ENCODE data around the gene GIMAP8.

GIMAP8 gene

DNA sequence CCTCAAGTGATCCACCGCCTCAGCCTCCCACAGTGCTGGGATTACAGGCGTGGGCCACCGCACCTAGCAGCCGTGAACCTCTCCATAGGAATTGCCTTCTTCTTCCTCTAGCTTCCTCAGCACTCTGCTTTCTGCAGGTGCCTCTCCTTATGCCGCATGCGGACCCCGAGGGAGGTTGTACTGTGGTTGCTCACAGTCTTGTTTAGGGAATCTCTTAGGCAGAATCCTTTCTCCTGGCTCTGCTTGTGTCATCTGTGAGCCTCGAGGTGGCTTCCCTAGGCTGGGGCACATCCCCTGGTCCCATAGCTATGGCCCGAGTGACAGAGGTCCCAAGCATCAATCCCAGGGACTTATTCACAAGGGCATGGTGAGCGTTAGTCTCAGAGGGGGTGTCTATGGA lies 33.2 kb upstream of the GIMAP8 start:
- no peak overlapping the region for H3K4me3 ChIP-seq (ENCODE audit: low read depth, low read length)
- TF ChIP-seq CTCF (IDR thresholded peaks at IDR 0.05; ENCODE audit: low read depth, low read length) (no peak), POLR2A (IDR thresholded peaks at IDR 0.05; ENCODE audit: extremely low read depth, insufficient read length) (no peak), MYC (IDR thresholded peaks at IDR 0.05; ENCODE audit: low read depth, low read length) (no peak), MAX (IDR thresholded peaks at IDR 0.05; ENCODE audit: low read depth, low read length) (no peak)
- DNase-seq (ENCODE audit: low read depth), result no peak

GRCh38 chr7:150417863-150418262 lies 32.6 kb upstream of the GIMAP8 start:
- no peak for TF ChIP-seq MYC (IDR thresholded peaks at IDR 0.05; ENCODE audit: low read depth, low read length)
- TF ChIP-seq CTCF (IDR thresholded peaks at IDR 0.05; ENCODE audit: low read depth, low read length), result peak; percentile 29
- TF ChIP-seq MAX (IDR thresholded peaks at IDR 0.05; ENCODE audit: low read depth, low read length), result no peak
- no peak for TF ChIP-seq POLR2A (IDR thresholded peaks at IDR 0.05; ENCODE audit: extremely low read depth, insufficient read length)
- no peak overlapping the region for H3K4me3 ChIP-seq (ENCODE audit: low read depth, low read length)
- no peak for DNase-seq (ENCODE audit: low read depth)

DNA sequence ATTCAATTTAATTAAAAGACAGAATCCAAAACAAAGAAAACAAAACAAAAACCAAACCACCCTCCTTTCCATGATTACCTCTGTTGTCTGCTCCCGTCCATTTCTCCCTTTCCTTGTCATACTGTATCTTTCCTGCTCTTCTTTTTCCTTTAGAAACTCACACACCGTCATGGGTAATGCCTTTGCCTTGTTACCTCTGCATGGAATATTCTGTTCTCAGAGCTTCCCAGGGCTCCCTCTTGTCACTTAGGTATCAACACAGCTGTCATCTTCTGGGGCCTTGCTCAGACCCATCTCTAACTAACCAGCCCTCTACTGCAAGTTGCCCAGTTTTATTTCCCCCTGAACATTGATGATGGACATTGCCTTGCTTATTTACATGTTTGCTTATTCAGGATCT lies 30.2 kb upstream of the GIMAP8 start:
- no peak for TF ChIP-seq MAX (IDR thresholded peaks at IDR 0.05; ENCODE audit: low read depth, low read length)
- no peak for TF ChIP-seq CTCF (IDR thresholded peaks at IDR 0.05; ENCODE audit: low read depth, low read length)
- TF ChIP-seq POLR2A (IDR thresholded peaks at IDR 0.05; ENCODE audit: extremely low read depth, insufficient read length), result no peak
- TF ChIP-seq MYC (IDR thresholded peaks at IDR 0.05; ENCODE audit: low read depth, low read length), result no peak
- no peak overlapping the region for H3K4me3 ChIP-seq (ENCODE audit: low read depth, low read length)

DNA sequence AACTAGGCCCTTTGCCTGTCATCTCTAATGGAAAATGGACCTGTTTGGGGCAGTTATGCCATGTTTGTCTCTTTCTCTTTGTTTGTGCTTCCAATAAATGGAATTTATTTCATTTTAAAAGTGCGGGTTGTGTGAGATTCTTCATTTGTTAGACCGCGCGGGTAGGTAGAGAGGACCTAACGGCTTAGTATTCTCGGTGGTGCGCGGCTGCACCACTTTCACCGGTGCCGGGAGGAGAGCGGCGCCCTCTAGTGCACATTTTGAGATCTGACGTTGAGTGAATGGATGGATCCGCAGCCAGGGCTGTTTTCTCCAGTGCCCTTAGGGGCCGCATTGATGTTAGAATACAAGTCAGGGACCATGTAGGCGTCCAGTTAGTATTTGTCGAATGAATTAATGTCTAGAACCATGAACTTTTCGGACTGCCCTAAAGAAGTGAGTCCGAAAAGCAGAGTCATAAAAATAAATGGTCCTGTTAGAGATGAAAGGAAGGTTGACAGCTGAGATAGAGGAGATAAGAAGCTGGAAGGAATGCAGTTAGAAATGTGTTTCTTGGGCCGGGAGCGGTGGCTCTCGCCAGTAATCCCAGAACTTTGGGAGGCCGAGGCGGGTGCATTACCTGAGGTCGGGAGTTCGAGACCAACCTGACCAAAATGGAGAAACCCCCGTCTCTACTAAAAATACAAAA lies 29.3 kb upstream of the GIMAP8 start:
- DNase-seq (ENCODE audit: low read depth), result peak; percentile 90
- no peak for TF ChIP-seq POLR2A (IDR thresholded peaks at IDR 0.05; ENCODE audit: extremely low read depth, insufficient read length)
- peak; percentile 83 for TF ChIP-seq CTCF (IDR thresholded peaks at IDR 0.05; ENCODE audit: low read depth, low read length)
- H3K4me3 ChIP-seq (ENCODE audit: low read depth, low read length), result peak overlapping the region; percentile 16

More for the DNA sequence above, 30.2 kb upstream of the GIMAP8 start:
- DNase-seq (ENCODE audit: low read depth), result no peak

GRCh38 chr7:150421831-150422230 lies 28.6 kb upstream of the GIMAP8 start:
- TF ChIP-seq POLR2A (IDR thresholded peaks at IDR 0.05; ENCODE audit: extremely low read depth, insufficient read length), result no peak
- no peak for TF ChIP-seq MYC (IDR thresholded peaks at IDR 0.05; ENCODE audit: low read depth, low read length)
- no peak for TF ChIP-seq MAX (IDR thresholded peaks at IDR 0.05; ENCODE audit: low read depth, low read length)
- TF ChIP-seq CTCF (IDR thresholded peaks at IDR 0.05; ENCODE audit: low read depth, low read length), result no peak
- H3K4me3 ChIP-seq (ENCODE audit: low read depth, low read length), result no peak overlapping the region
- no peak for DNase-seq (ENCODE audit: low read depth)

- H3K4me3 ChIP-seq (ENCODE audit: low read depth, low read length), result no peak overlapping the region
- TF ChIP-seq MYC (IDR thresholded peaks at IDR 0.05; ENCODE audit: low read depth, low read length) (no peak), MAX (IDR thresholded peaks at IDR 0.05; ENCODE audit: low read depth, low read length) (no peak), POLR2A (IDR thresholded peaks at IDR 0.05; ENCODE audit: extremely low read depth, insufficient read length) (no peak), CTCF (IDR thresholded peaks at IDR 0.05; ENCODE audit: low read depth, low read length) (no peak)
These were observed 24.8 kb upstream of the GIMAP8 start for GRCh38 chr7:150425670-150426069.

More at GRCh38 chr7:150425670-150426069, 24.8 kb upstream of the GIMAP8 start:
- DNase-seq (ENCODE audit: low read depth), result no peak

Data from NB4 (cell line).